Astrocyte (in vitro differentiated cells and primary cell): ENCODE data around the gene GRM2. TPM values are rescaled to one million over a fixed set of nuclear protein-coding genes. Genes with fewer than 3 reads are reported as not detected.

ENCODE experiments used
- DNase-seq: peaks from one replicate; pipeline ENCODE4 v3.0.0-alpha.2; 2010; ENCODE audit warnings: low read depth
- FAIRE-seq: peaks from 2 replicates; lab custom pipeline; 2011; peaks lifted over from hg19 to GRCh38; lab: Jason Lieb, UNC
- H2AFZ ChIP-seq: 2 replicates; pipeline ENCODE4 v1.6.0; 2012; ENCODE audit warnings: low read depth, low read length, inconsistent platforms
- H3K27ac ChIP-seq: 2 replicates; pipeline ENCODE4 v1.5.1; 2011; ENCODE audit warnings: low read depth, low read length, inconsistent platforms
- H3K27me3 ChIP-seq: 2 replicates; pipeline ENCODE4 v1.6.0; 2011; ENCODE audit warnings: low read length, inconsistent platforms; ENCODE audit not compliant: insufficient read depth
- H3K36me3 ChIP-seq: 2 replicates; pipeline ENCODE4 v1.5.1; 2011; ENCODE audit warnings: low read length, inconsistent platforms; ENCODE audit not compliant: insufficient read depth
- H3K4me1 ChIP-seq: 2 replicates; pipeline ENCODE4 v1.5.1; 2011; ENCODE audit warnings: low read length, inconsistent platforms; ENCODE audit not compliant: insufficient read depth
- H3K4me2 ChIP-seq: 2 replicates; pipeline ENCODE4 v1.6.0; 2012; ENCODE audit warnings: low read length, inconsistent platforms
- H3K4me3 ChIP-seq: 2 replicates; pipeline ENCODE4 v1.5.1; 2011; ENCODE audit warnings: low read depth, mild to moderate bottlenecking, low read length, inconsistent platforms; ENCODE audit not compliant: insufficient read depth
- H3K79me2 ChIP-seq: 2 replicates; pipeline ENCODE4 v1.6.0; 2012; ENCODE audit warnings: mild to moderate bottlenecking, low read length, inconsistent platforms; ENCODE audit not compliant: insufficient read depth
- H3K9ac ChIP-seq: 2 replicates; pipeline ENCODE4 v1.6.0; 2012; ENCODE audit warnings: mild to moderate bottlenecking, low read length, inconsistent platforms
- H3K9me3 ChIP-seq: 2 replicates; pipeline ENCODE4 v1.5.1; 2012; ENCODE audit warnings: low read depth, mild to moderate bottlenecking, low read length, inconsistent platforms; ENCODE audit not compliant: insufficient read depth
- H4K20me1 ChIP-seq: 2 replicates; pipeline ENCODE4 v1.6.0; 2012; ENCODE audit warnings: low read length, inconsistent platforms; ENCODE audit not compliant: insufficient read depth
- H3K27ac Mint-ChIP-seq: one replicate; pipeline ENCODE4 v1.8.0; 2021; ENCODE audit warnings: mild to moderate bottlenecking, mixed read lengths; ENCODE audit not compliant: unreplicated experiment
- H3K27me3 Mint-ChIP-seq: one replicate; pipeline ENCODE4 v1.8.0; 2021; ENCODE audit warnings: low read depth, mixed read lengths; ENCODE audit not compliant: unreplicated experiment
- H3K36me3 Mint-ChIP-seq: one replicate; pipeline ENCODE4 v1.8.0; 2021; ENCODE audit warnings: low read depth, mixed read lengths; ENCODE audit not compliant: unreplicated experiment
- H3K4me1 Mint-ChIP-seq: one replicate; pipeline ENCODE4 v1.8.0; 2021; ENCODE audit warnings: low read depth, mixed read lengths; ENCODE audit not compliant: unreplicated experiment
- H3K4me3 Mint-ChIP-seq: one replicate; pipeline ENCODE4 v1.8.0; 2021; ENCODE audit warnings: mild to moderate bottlenecking, moderate library complexity, mixed read lengths; ENCODE audit not compliant: unreplicated experiment
- H3K9me3 Mint-ChIP-seq: one replicate; pipeline ENCODE4 v1.8.0; 2021; ENCODE audit warnings: mild to moderate bottlenecking, mixed read lengths; ENCODE audit not compliant: unreplicated experiment
- EZH2 ChIP-seq: IDR thresholded peaks from 2 replicates; pipeline ENCODE4 v1.6.1; 2012; ENCODE audit warnings: mild to moderate bottlenecking, low read length, inconsistent platforms; ENCODE audit not compliant: insufficient read depth
- total RNA-seq: library from RNA; stranded (reverse); gene quantifications from 2 replicates; pipeline ENCODE4 v1.2.1, GENCODE V29; 2021
- TF ChIP-seq, protein P1 (sequence below): IDR thresholded peaks from 2 replicates; pipeline ENCODE4 v1.5.1; 2011; ENCODE audit warnings: low read depth, mild to moderate bottlenecking, inconsistent platforms, low read length, moderate library complexity; ENCODE audit not compliant: insufficient read depth

Gene GRM2
- total RNA-seq, 1 donor from 2014 or later, result 0.25 TPM

- no peaks in the 10 kb centered on the region for H3K9me3 Mint-ChIP-seq
- peaks cover 40% of the 10 kb centered on the region for H4K20me1 ChIP-seq
- H3K9ac ChIP-seq, result no peak overlapping the region
- no peaks in the 10 kb centered on the region for H3K79me2 ChIP-seq
- H3K27ac ChIP-seq, result no peak overlapping the region
- H3K4me2 ChIP-seq, result no peak overlapping the region
- peaks cover 28% of the 10 kb centered on the region for H3K36me3 Mint-ChIP-seq
- no peaks in the 10 kb centered on the region for H3K4me1 Mint-ChIP-seq
- no peaks in the 10 kb centered on the region for H3K27me3 ChIP-seq
- no peak overlapping the region for H3K27ac Mint-ChIP-seq
- no peaks in the 10 kb centered on the region for H3K4me1 ChIP-seq
- H3K4me3 ChIP-seq, result no peak overlapping the region
- H3K36me3 ChIP-seq, result no peaks in the 10 kb centered on the region
- no peak for FAIRE-seq
- H2AFZ ChIP-seq, result no peak overlapping the region
- TF ChIP-seq EZH2, result no peak
- TF ChIP-seq, protein P1, sequence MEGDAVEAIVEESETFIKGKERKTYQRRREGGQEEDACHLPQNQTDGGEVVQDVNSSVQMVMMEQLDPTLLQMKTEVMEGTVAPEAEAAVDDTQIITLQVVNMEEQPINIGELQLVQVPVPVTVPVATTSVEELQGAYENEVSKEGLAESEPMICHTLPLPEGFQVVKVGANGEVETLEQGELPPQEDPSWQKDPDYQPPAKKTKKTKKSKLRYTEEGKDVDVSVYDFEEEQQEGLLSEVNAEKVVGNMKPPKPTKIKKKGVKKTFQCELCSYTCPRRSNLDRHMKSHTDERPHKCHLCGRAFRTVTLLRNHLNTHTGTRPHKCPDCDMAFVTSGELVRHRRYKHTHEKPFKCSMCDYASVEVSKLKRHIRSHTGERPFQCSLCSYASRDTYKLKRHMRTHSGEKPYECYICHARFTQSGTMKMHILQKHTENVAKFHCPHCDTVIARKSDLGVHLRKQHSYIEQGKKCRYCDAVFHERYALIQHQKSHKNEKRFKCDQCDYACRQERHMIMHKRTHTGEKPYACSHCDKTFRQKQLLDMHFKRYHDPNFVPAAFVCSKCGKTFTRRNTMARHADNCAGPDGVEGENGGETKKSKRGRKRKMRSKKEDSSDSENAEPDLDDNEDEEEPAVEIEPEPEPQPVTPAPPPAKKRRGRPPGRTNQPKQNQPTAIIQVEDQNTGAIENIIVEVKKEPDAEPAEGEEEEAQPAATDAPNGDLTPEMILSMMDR, result no peak
- DNase-seq, result no peak
- H3K27me3 Mint-ChIP-seq, result no peaks in the 10 kb centered on the region
- H3K9me3 ChIP-seq, result no peaks in the 10 kb centered on the region
- H3K4me3 Mint-ChIP-seq, result no peak overlapping the region
These were observed 6.5 kb upstream of the GRM2 start for GRCh38 chr3:51700403-51700802.

DNA sequence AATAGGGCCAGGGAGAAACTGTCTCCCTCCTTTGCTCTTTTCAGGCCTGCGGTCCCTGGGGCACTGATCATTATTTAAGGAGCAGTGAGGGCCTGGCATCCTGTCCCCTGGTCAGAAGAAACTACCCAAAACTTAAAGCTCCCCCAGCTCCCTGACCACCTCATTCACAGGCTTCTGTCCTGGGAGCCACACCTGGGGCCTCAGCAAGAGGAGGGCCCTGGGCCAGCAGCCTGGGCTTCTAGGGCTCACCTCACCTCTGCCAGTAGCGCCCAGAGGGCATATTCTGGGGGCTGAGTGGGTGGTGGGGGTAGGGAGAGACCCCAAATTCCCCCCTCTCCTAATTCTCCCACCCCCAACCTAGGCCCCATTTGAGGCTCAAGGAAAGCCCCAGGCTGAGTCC lies 4.7 kb upstream of the GRM2 start:
- H3K4me1 Mint-ChIP-seq, result no peaks in the 10 kb centered on the region
- Histone ChIP-seq H3K27ac (no peak overlapping the region), H3K27me3 (no peaks in the 10 kb centered on the region), H3K79me2 (no peaks in the 10 kb centered on the region), H3K4me1 (peaks cover 2% of the 10 kb centered on the region), H3K4me2 (no peak overlapping the region), H4K20me1 (peaks cover 43% of the 10 kb centered on the region), H3K9me3 (no peaks in the 10 kb centered on the region), H2AFZ (no peak overlapping the region), H3K9ac (no peak overlapping the region), H3K36me3 (no peaks in the 10 kb centered on the region), H3K4me3 (no peak overlapping the region)
- FAIRE-seq, result no peak
- H3K27ac Mint-ChIP-seq, result no peak overlapping the region
- H3K36me3 Mint-ChIP-seq, result peaks cover 22% of the 10 kb centered on the region
- TF ChIP-seq, protein P1, result no peak
- no peak for TF ChIP-seq EZH2
- no peak for DNase-seq
- H3K9me3 Mint-ChIP-seq, result no peaks in the 10 kb centered on the region
- peaks cover under 1% of the 10 kb centered on the region for H3K27me3 Mint-ChIP-seq
- H3K4me3 Mint-ChIP-seq, result no peak overlapping the region

DNA sequence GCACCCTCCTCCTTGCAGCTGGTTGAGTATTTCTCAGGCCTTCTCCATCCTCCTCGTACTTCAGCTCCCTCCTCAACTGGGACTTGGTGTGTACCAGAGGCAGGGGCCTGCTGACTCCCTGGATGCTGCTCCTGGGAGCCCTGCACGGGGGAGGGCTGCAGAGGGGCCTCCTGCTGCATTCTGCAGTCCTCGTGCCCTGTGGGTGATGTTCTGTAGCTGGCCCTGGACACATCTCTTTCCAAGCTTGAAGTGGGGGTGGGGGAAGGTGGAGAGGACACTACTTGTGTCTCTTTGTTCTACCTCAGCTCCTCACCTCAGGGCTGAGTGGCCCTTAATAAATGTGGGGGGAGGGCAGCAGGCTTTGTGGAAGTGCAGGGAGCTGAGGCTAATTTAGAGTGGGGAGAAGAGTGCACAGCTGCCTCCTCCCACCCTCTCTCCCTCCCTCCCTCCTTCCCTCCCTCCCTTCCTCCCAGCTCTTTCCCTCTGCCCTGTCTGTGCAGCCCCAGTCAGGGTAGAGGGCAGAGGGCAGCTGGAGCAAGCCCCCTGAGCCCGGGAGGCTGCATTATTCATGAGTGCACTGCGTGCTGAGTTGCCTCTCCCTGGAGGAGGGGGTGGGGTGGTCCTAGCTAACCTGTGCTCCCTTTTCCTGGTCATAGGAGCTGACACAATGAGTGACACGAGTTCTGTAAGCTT lies 3.7 kb upstream of the GRM2 start:
- no peak for TF ChIP-seq EZH2
- TF ChIP-seq, protein P1, result no peak
- no peak overlapping the region for H3K4me3 Mint-ChIP-seq
- no peak for DNase-seq
- peaks cover 11% of the 10 kb centered on the region for H3K27me3 Mint-ChIP-seq
- no peaks in the 10 kb centered on the region for H3K9me3 ChIP-seq
- H3K79me2 ChIP-seq, result no peaks in the 10 kb centered on the region
- H3K4me2 ChIP-seq, result no peak overlapping the region
- no peak overlapping the region for H3K27ac Mint-ChIP-seq
- peaks cover 12% of the 10 kb centered on the region for H3K36me3 Mint-ChIP-seq
- H3K4me1 ChIP-seq, result peaks cover 7% of the 10 kb centered on the region
- FAIRE-seq, result no peak
- H4K20me1 ChIP-seq, result peaks cover 44% of the 10 kb centered on the region
- no peak overlapping the region for H3K4me3 ChIP-seq
- H3K27me3 ChIP-seq, result peaks cover 10% of the 10 kb centered on the region
- H3K9ac ChIP-seq, result no peak overlapping the region
- no peaks in the 10 kb centered on the region for H3K9me3 Mint-ChIP-seq
- no peaks in the 10 kb centered on the region for H3K36me3 ChIP-seq
- H2AFZ ChIP-seq, result no peak overlapping the region
- H3K27ac ChIP-seq, result no peak overlapping the region
- no peaks in the 10 kb centered on the region for H3K4me1 Mint-ChIP-seq
